ACC112 (cell line): ENCODE results near the gene DAB2IP.

ENCODE experiments used
- H2AFZ ChIP-seq: fragments of 200-600 bp; sonication (generic); one replicate; pipeline ENCODE4 v1.6.0; 2017; ENCODE audit warnings: antibody characterized with exemption, low read length; ENCODE audit not compliant: unreplicated experiment
- H3K27ac ChIP-seq: fragments of 200-600 bp; sonication (generic); 2 replicates; pipeline ENCODE4 v1.5.1; 2014; ENCODE audit warnings: low read depth, mild to moderate bottlenecking, antibody characterized with exemption, low read length, moderate library complexity
- H3K27me3 ChIP-seq: fragments of 200-600 bp; sonication (generic); 2 replicates; pipeline ENCODE4 v1.6.1; 2014; ENCODE audit warnings: mild to moderate bottlenecking, antibody characterized with exemption, low read length, moderate library complexity, mixed read lengths; ENCODE audit not compliant: insufficient read depth
- H3K36me3 ChIP-seq: fragments of 200-600 bp; sonication (generic); 2 replicates; pipeline ENCODE4 v1.6.1; 2016; ENCODE audit warnings: mild to moderate bottlenecking, antibody characterized with exemption, low read length, moderate library complexity, mixed read lengths; ENCODE audit not compliant: insufficient read depth
- H3K4me1 ChIP-seq: fragments of 200-600 bp; sonication (generic); one replicate; pipeline ENCODE4 v1.6.1; 2016; ENCODE audit warnings: low read length, mixed read lengths; ENCODE audit not compliant: insufficient read depth, unreplicated experiment, control insufficient read depth
- H3K4me3 ChIP-seq: fragments of 200-600 bp; sonication (generic); 2 replicates; pipeline ENCODE4 v1.5.1; 2014; ENCODE audit warnings: mild to moderate bottlenecking, low read depth, low read length
- H3K79me2 ChIP-seq: fragments of 200-600 bp; sonication (generic); one replicate; pipeline ENCODE4 v1.6.0; 2016; ENCODE audit warnings: low read length; ENCODE audit not compliant: control insufficient read depth, unreplicated experiment, insufficient read depth

The DAB2IP gene

DNA sequence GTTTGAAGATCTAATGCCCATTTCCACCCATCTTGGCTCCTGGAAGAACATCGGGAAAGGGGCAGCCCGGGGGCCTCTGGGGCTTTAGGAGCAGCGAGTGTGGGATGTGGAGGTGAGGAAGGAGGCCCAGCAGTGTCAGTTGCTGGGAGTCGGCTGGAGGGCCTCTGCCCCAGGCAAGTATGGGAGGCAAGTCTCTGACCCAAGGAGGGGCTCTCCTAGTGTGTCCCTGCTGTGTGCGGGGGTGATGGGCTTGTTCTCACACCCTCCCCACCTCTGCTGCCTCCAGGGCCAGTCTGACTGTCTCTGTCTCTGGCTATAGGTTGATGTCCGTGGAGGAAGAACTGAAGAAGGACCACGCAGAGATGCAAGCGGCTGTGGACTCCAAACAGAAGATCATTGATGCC is 129.7 kb downstream of the DAB2IP start:
- Histone ChIP-seq H2AFZ (no peak overlapping the region), H3K4me3 (no peak overlapping the region), H3K79me2 (no peaks in the 10 kb centered on the region), H3K4me1 (no peaks in the 10 kb centered on the region), H3K27me3 (no peaks in the 10 kb centered on the region), H3K27ac (no peak overlapping the region), H3K36me3 (peaks cover 9% of the 10 kb centered on the region)

GRCh38 chr9:121781701-121782464 is 130.4 kb downstream of the DAB2IP start:
- no peak overlapping the region for H3K27ac ChIP-seq
- no peak overlapping the region for H3K4me3 ChIP-seq
- peaks cover 5% of the 10 kb centered on the region; the same call in 1 of the 2 replicates for H3K36me3 ChIP-seq
- no peak overlapping the region for H2AFZ ChIP-seq
- H3K79me2 ChIP-seq, result no peaks in the 10 kb centered on the region
- H3K27me3 ChIP-seq, result no peaks in the 10 kb centered on the region
- no peaks in the 10 kb centered on the region for H3K4me1 ChIP-seq

DNA sequence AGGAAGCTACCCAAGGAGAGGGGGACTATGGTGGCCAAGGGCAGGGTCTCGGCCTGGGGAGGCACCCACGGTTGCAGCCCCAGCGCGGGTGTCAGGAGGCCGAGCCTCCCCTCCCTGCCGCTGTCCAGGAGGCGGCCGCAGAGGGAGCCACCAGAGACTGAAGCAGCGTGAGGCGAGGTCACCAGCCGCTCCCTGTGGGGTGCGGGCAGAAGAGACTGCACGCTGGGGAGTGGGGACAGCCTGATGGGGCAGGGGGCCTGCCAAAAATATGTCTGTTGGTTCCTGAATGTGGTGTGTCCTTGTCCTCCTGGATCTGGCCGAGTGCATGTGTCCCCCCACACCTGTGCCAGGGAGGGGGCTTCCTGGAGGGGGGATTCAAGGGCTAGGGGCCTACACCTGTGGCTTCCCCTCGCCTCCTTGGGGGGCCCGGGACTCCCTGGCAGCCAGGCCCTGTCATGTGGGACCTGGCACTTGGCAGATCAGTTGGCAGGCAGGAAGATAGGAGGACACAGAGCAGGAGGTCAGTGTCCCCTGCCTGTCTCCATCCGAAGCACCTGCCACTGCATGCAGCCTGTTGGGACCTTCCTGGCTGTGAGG is 131.2 kb downstream of the DAB2IP start:
- H3K79me2 ChIP-seq, result no peaks in the 10 kb centered on the region
- peaks cover 5% of the 10 kb centered on the region; the same call in 1 of the 2 replicates for H3K36me3 ChIP-seq
- H3K4me3 ChIP-seq, result no peak overlapping the region
- no peak overlapping the region for H2AFZ ChIP-seq
- H3K27me3 ChIP-seq, result no peaks in the 10 kb centered on the region
- no peaks in the 10 kb centered on the region for H3K4me1 ChIP-seq
- H3K27ac ChIP-seq, result no peak overlapping the region

DNA sequence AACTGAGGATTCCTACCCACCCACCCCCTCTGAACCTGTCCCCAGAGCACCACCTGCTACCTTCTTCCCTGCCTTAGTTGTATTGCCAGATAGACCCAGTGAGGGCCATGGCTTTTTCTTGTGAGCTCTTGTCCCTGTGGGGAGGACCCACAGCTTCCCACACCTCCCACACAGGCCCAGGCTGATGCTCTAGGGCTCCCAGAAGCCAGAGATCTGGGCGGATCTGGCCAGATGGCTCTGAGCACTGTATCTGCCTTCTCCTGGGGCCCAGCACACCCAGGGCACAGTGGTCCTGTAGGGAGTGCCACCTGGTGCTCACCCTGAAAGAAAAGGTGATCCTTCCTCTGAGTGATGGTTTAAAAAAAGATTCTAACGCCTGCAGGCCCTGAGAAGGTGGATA is 131.7 kb downstream of the DAB2IP start:
- Histone ChIP-seq H3K27me3 (no peaks in the 10 kb centered on the region), H3K36me3 (peaks cover 1% of the 10 kb centered on the region; the same call in 1 of the 2 replicates), H3K4me3 (no peak overlapping the region), H3K79me2 (no peaks in the 10 kb centered on the region), H3K4me1 (no peaks in the 10 kb centered on the region), H3K27ac (no peak overlapping the region), H2AFZ (no peak overlapping the region)

DNA sequence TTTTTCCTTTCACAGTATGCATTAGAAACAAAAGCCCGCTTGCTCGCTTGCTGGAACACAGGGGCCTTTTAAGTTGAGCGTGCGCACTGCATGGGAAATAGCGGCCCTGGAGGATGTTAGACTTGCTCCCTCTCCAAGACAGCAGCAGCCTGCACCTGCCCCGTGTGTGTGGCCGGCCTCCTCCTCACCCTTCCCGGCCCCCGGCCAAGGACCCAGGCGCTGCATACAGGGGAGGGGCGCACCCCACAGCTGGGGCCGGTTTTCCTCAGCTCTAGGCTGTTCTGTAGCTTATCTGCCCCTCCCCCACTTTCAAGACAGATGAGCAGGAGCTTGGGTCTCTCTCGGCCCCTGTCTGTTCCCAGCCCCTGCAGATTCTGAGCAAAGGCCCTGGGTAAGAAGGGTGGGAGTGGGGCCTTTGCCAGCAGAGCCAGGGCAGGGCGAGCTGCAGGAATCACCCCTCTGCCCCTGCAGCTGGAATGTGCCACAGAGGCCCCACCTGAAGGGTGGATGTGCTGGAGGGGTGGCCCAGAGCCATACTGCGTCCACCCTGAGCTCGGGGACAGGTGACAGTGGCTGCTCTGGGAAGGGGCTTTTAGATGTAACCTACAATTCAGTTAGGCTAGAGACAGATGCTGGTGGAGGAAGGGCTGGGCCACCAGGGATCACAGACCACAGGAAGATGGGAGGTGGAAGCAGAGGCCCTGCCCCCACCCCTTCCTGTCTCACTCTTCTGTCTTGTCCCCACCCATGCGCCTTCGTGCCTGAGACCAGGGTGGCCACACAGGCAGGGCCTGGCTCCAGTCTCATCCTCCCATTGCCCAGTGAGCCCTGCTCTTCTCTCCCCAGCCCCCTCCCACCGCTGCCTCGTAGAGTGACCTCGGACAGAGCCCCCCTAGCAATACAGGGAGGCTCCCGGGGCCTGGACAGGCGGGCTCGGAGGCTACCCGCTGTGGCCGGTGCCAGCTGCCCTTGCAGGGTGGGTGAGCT is 132.4 kb downstream of the DAB2IP start:
- Histone ChIP-seq H2AFZ (no peak overlapping the region), H3K4me1 (no peaks in the 10 kb centered on the region), H3K4me3 (no peak overlapping the region), H3K27me3 (no peaks in the 10 kb centered on the region), H3K79me2 (no peaks in the 10 kb centered on the region), H3K36me3 (no peaks in the 10 kb centered on the region), H3K27ac (no peak overlapping the region)

GRCh38 chr9:121784731-121785411 is 133.4 kb downstream of the DAB2IP start:
- H2AFZ ChIP-seq, result no peak overlapping the region
- no peaks in the 10 kb centered on the region for H3K36me3 ChIP-seq
- no peaks in the 10 kb centered on the region for H3K27me3 ChIP-seq
- no peak overlapping the region for H3K27ac ChIP-seq
- no peaks in the 10 kb centered on the region for H3K4me1 ChIP-seq
- H3K79me2 ChIP-seq, result no peaks in the 10 kb centered on the region
- no peak overlapping the region for H3K4me3 ChIP-seq

- Histone ChIP-seq H3K36me3 (no peaks in the 10 kb centered on the region), H3K79me2 (no peaks in the 10 kb centered on the region), H3K27ac (no peak overlapping the region), H3K4me3 (no peak overlapping the region), H3K27me3 (no peaks in the 10 kb centered on the region), H3K4me1 (no peaks in the 10 kb centered on the region), H2AFZ (no peak overlapping the region)
Observed at GRCh38 chr9:121785673-121786542, 134.5 kb downstream of the DAB2IP start.

- H3K36me3 ChIP-seq, result no peaks in the 10 kb centered on the region
- H2AFZ ChIP-seq, result no peak overlapping the region
- no peaks in the 10 kb centered on the region for H3K79me2 ChIP-seq
- no peaks in the 10 kb centered on the region for H3K4me1 ChIP-seq
- no peak overlapping the region for H3K4me3 ChIP-seq
- no peaks in the 10 kb centered on the region for H3K27me3 ChIP-seq
- H3K27ac ChIP-seq, result no peak overlapping the region
Observed at GRCh38 chr9:121786543-121786948, 135.1 kb downstream of the DAB2IP start.

- Histone ChIP-seq H3K4me1 (no peaks in the 10 kb centered on the region), H3K27me3 (no peaks in the 10 kb centered on the region), H2AFZ (no peak overlapping the region), H3K4me3 (no peak overlapping the region), H3K27ac (no peak overlapping the region), H3K36me3 (no peaks in the 10 kb centered on the region), H3K79me2 (no peaks in the 10 kb centered on the region)
Observed at GRCh38 chr9:121786998-121787422, 135.6 kb downstream of the DAB2IP start.
